K562 (cell line): Measurements from ENCODE around the gene EMC9. TPM values are rescaled to one million over a fixed set of nuclear protein-coding genes. Genes with fewer than 3 reads are reported as not detected.
A peak's percentile ranks its signal among the peaks of the same experiment; 100 is the strongest.

ENCODE experiments used
- ARID1B ChIP-seq: fragments of 450-650 bp; IDR thresholded peaks from 2 replicates; pipeline ENCODE4 v1.6.1; 2016; ENCODE audit warnings: antibody characterized with exemption, mild to moderate bottlenecking, inconsistent platforms
- BCOR ChIP-seq: fragments of 450-650 bp; IDR thresholded peaks from 2 replicates; pipeline ENCODE4 v1.6.1; 2016
- EGR1 ChIP-seq: fragments of 450-650 bp; conservative IDR thresholded peaks from 2 replicates; pipeline ENCODE4 v1.6.1; 2017; ENCODE audit warnings: mild to moderate bottlenecking
- MTA1 ChIP-seq: fragments of 450-650 bp; IDR thresholded peaks from 2 replicates; pipeline ENCODE4 v1.6.1; 2017; ENCODE audit warnings: borderline replicate concordance
- MXI1 ChIP-seq: IDR thresholded peaks from 2 replicates; pipeline ENCODE4 v1.6.1; 2011; ENCODE audit warnings: low read depth, mild to moderate bottlenecking, improper control_type of control experiment, low read length
- NR3C1 ChIP-seq: sonication (generic); formaldehyde crosslinking; IDR thresholded peaks from 2 replicates; pipeline ENCODE4 v1.8.1; 2022; ENCODE audit warnings: missing genetic modification reagents
- SIN3B ChIP-seq: fragments of 450-650 bp; IDR thresholded peaks from 2 replicates; pipeline ENCODE4 v1.6.1; 2017; ENCODE audit warnings: low read depth, mild to moderate bottlenecking, moderate library complexity
- TAF9B ChIP-seq: fragments of 450-650 bp; IDR thresholded peaks from 2 replicates; pipeline ENCODE4 v1.6.1; 2018; ENCODE audit warnings: mild to moderate bottlenecking; ENCODE audit not compliant: partially characterized antibody
- TCF3 ChIP-seq: sonication (generic); formaldehyde crosslinking; IDR thresholded peaks from 2 replicates; pipeline ENCODE4 v1.4.0; 2020; ENCODE audit warnings: mild to moderate bottlenecking, missing genetic modification reagents
- WHSC1 ChIP-seq: IDR thresholded peaks from one replicate; pipeline ENCODE4 v1.6.1; 2012; ENCODE audit warnings: low read length, control low read depth, inconsistent platforms
- ZBTB8A ChIP-seq: fragments of 450-650 bp; IDR thresholded peaks from 2 replicates; pipeline ENCODE4 v1.6.1; 2018; ENCODE audit warnings: mild to moderate bottlenecking, moderate library complexity; ENCODE audit not compliant: partially characterized antibody
- ZNF830 ChIP-seq: fragments of 250-450 bp; sonication (Bioruptor Pico); IDR thresholded peaks from 2 replicates; pipeline ENCODE4 v1.5.0; 2021; ENCODE audit warnings: mild to moderate bottlenecking
- polyA plus RNA-seq, 8 experiments: library from polyadenylated mRNA; depleted of rRNA in 4 of 8; stranded (reverse) in 5 of 8; unstranded in 3 of 8; fragments of >200 nt; fragmentation: Nextera tagmentation in 2 of 8; fragmentation: Illumina TruSeq in 1 of 8; extraction: Ambion mirVana in 2 of 8; extraction: Trizol in 1 of 8; gene quantifications; 2 replicates each; pipeline versions ENCODE4 v1.2.1 to v1.2.3, GENCODE V29; 2011 to 2014; ENCODE audit warnings: inconsistent platforms in 1 of 8, missing spikeins in 1 of 8
- total RNA-seq, 7 experiments: library from RNA; depleted of rRNA in 6 of 7; stranded (reverse); fragments of >200 nt in 6 of 7; fragmentation: Illumina TruSeq in 2 of 7; extraction: Trizol in 2 of 7; gene quantifications; 2 replicates each; pipeline versions ENCODE4 v1.2.1 to v1.2.3, GENCODE V29; 2011 to 2021; ENCODE audit warnings: low replicate concordance in 1 of 7
- TF ChIP-seq, protein P1 (sequence below): sonication (generic); formaldehyde crosslinking; IDR thresholded peaks from 2 replicates; pipeline ENCODE4 v1.8.0; 2022; ENCODE audit warnings: mild to moderate bottlenecking, low read depth, missing genetic modification reagents
- TF ChIP-seq, protein P2 (sequence below): sonication (generic); formaldehyde crosslinking; IDR thresholded peaks from 2 replicates; pipeline ENCODE4 v1.5.0; 2020; ENCODE audit warnings: missing genetic modification reagents
- TF ChIP-seq, protein P3 (sequence below): fragments of 250-450 bp; sonication (Bioruptor Pico); IDR thresholded peaks from 2 replicates; pipeline ENCODE4 v1.8.0; 2021; ENCODE audit warnings: mild to moderate bottlenecking, moderate library complexity
- TF ChIP-seq, protein P4 (sequence below), 2 experiments: fragments of 450-650 bp in 1 of 2; sonication (generic) in 1 of 2; formaldehyde crosslinking in 1 of 2; IDR thresholded peaks in 1 of 2; conservative IDR thresholded peaks in 1 of 2; 2 replicates each; pipeline versions ENCODE4 v1.6.1 to v1.8.1; 2016 to 2023; ENCODE audit warnings: mild to moderate bottlenecking in 2 of 2, moderate library complexity in 2 of 2, inconsistent platforms in 1 of 2, missing genetic modification reagents in 1 of 2
- TF ChIP-seq, protein P5 (sequence below): fragments of 250-450 bp; sonication (Bioruptor Pico); IDR thresholded peaks from 2 replicates; pipeline ENCODE4 v1.8.0; 2022; ENCODE audit warnings: moderate library complexity, mild to moderate bottlenecking, inconsistent platforms
- TF ChIP-seq, protein P6 (sequence below): fragments of 450-650 bp; formaldehyde crosslinking; conservative IDR thresholded peaks from 2 replicates; pipeline ENCODE4 v1.4.0; 2022; ENCODE audit warnings: mild to moderate bottlenecking, missing genetic modification characterization
- TF ChIP-seq, protein P7 (sequence below): fragments of 250-450 bp; sonication (Bioruptor Pico); IDR thresholded peaks from 2 replicates; pipeline ENCODE4 v1.6.1; 2021; ENCODE audit warnings: mild to moderate bottlenecking

EMC9 gene
- total and polyA plus RNA-seq, 9 of the 15 experiments (the other 6 are each of a cell fraction or from before 2014, with no cell fraction given): 3.1 to 13.2 (median 7.8) TPM

DNA sequence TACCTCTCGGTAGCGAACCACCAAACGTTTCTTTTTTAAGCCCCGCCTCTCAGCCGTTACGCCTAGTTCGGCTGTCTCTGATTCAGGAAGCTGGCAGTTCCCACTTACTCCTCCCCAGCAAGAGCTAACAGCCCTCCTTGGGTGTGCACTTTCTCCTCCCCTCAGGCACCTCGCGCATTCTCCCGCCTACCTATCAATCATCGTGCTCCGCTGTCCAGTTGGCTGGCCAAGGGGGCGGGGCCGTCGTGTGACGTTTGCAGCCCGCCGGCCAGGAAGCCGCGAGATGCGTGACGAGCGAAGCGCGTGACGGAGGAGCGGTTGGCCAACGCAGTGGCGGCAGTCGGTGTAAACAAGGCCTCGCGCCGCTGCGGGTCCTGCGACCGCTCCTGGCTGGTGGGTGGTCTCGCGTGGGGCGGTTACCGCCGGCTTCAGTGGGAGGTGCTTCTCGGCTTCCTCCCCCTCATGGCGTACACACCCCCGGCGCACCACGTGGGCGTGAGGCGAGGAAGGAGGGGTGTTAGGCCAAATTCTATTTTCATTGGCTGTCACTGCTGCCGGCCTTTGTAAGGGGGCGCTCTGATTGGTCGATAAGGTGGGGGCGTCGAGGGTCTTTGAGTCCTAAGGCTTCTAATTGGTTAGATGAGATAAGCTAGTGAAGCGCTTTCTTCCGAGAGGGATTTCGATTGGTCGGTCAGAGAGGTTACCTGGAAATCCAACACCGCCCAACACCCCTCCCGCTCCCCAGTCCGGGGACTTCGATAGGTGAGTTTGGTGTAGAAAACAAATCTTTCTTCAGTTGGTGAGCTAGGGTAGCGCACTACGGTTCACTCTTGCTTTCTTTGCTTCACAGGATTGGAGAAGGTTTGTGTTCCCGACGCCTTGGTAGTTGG lies 26.6 kb downstream of the EMC9 start, which contains the start of the genes DCAF11 and NRL (continued):
- TF ChIP-seq, protein P1, sequence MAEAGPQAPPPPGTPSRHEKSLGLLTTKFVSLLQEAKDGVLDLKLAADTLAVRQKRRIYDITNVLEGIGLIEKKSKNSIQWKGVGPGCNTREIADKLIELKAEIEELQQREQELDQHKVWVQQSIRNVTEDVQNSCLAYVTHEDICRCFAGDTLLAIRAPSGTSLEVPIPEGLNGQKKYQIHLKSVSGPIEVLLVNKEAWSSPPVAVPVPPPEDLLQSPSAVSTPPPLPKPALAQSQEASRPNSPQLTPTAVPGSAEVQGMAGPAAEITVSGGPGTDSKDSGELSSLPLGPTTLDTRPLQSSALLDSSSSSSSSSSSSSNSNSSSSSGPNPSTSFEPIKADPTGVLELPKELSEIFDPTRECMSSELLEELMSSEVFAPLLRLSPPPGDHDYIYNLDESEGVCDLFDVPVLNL (CRISPR knock-in tag): no peak
- TF ChIP-seq MXI1 (peak; percentile 83; the same call in 1 of the 2 replicates), MTA1 (no peak), ARID1B (no peak), NR3C1 (CRISPR knock-in tag) (no peak), SIN3B (0 out of 2 replicates have a peak, but pooled peaks have one; percentile 18), EGR1 (peak; percentile 98), BCOR (no peak), WHSC1 (no peak), ZNF830 (CRISPR knock-in tag) (no peak), TCF3 (CRISPR knock-in tag) (no peak), ZBTB8A (no peak), TAF9B (peak; percentile 5)
- TF ChIP-seq, protein P2, sequence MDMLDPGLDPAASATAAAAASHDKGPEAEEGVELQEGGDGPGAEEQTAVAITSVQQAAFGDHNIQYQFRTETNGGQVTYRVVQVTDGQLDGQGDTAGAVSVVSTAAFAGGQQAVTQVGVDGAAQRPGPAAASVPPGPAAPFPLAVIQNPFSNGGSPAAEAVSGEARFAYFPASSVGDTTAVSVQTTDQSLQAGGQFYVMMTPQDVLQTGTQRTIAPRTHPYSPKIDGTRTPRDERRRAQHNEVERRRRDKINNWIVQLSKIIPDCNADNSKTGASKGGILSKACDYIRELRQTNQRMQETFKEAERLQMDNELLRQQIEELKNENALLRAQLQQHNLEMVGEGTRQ: peak; percentile 91
- TF ChIP-seq, protein P3, sequence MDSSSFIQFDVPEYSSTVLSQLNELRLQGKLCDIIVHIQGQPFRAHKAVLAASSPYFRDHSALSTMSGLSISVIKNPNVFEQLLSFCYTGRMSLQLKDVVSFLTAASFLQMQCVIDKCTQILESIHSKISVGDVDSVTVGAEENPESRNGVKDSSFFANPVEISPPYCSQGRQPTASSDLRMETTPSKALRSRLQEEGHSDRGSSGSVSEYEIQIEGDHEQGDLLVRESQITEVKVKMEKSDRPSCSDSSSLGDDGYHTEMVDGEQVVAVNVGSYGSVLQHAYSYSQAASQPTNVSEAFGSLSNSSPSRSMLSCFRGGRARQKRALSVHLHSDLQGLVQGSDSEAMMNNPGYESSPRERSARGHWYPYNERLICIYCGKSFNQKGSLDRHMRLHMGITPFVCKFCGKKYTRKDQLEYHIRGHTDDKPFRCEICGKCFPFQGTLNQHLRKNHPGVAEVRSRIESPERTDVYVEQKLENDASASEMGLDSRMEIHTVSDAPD (CRISPR knock-in tag): no peak
- TF ChIP-seq, protein P4, sequence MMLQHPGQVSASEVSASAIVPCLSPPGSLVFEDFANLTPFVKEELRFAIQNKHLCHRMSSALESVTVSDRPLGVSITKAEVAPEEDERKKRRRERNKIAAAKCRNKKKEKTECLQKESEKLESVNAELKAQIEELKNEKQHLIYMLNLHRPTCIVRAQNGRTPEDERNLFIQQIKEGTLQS (IDR thresholded peaks at IDR 0.05): peak; percentile 34; the same call in 1 of the 2 replicates
- TF ChIP-seq, protein P4 (CRISPR knock-in tag; conservative IDR thresholded peaks at IDR 0.05): no peak
- TF ChIP-seq, protein P5, sequence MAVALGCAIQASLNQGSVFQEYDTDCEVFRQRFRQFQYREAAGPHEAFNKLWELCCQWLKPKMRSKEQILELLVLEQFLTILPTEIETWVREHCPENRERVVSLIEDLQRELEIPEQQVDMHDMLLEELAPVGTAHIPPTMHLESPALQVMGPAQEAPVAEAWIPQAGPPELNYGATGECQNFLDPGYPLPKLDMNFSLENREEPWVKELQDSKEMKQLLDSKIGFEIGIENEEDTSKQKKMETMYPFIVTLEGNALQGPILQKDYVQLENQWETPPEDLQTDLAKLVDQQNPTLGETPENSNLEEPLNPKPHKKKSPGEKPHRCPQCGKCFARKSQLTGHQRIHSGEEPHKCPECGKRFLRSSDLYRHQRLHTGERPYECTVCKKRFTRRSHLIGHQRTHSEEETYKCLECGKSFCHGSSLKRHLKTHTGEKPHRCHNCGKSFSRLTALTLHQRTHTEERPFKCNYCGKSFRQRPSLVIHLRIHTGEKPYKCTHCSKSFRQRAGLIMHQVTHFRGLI (CRISPR knock-in tag): no peak
- TF ChIP-seq, protein P6, sequence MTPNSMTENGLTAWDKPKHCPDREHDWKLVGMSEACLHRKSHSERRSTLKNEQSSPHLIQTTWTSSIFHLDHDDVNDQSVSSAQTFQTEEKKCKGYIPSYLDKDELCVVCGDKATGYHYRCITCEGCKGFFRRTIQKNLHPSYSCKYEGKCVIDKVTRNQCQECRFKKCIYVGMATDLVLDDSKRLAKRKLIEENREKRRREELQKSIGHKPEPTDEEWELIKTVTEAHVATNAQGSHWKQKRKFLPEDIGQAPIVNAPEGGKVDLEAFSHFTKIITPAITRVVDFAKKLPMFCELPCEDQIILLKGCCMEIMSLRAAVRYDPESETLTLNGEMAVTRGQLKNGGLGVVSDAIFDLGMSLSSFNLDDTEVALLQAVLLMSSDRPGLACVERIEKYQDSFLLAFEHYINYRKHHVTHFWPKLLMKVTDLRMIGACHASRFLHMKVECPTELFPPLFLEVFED (CRISPR knock-in tag): no peak
- TF ChIP-seq, protein P7, sequence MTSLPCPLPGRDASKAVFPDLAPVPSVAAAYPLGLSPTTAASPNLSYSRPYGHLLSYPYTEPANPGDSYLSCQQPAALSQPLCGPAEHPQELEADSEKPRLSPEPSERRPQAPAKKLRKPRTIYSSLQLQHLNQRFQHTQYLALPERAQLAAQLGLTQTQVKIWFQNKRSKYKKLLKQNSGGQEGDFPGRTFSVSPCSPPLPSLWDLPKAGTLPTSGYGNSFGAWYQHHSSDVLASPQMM (CRISPR knock-in tag): no peak
